GM19351 (cell line): ENCODE measurements around the gene MMP3.

Experiments
- ATAC-seq: cut with Tn5 transposase; IDR thresholded peaks from one replicate; pipeline ENCODE4 v1.9.1; 2021; ENCODE audit warnings: mild to moderate bottlenecking, moderate library complexity; ENCODE audit not compliant: unreplicated experiment

Gene MMP3

GRCh38 chr11:102792604-102793003 lies 50.8 kb downstream of the MMP3 start:
- ATAC-seq, result no peak

GRCh38 chr11:102791271-102792036 lies 52.0 kb downstream of the MMP3 start:
- no peak for ATAC-seq

GRCh38 chr11:102788334-102788995 lies 54.9 kb downstream of the MMP3 start:
- ATAC-seq, result no peak
